Transverse colon (tissue), 4 donors: Measurements from ENCODE around the gene TCFL5. TPM values are rescaled to one million over a fixed set of nuclear protein-coding genes. Genes with fewer than 3 reads are reported as not detected.

Source experiments
- DNase-seq: peaks from one replicate; pipeline ENCODE4 v3.0.0-alpha.2; 2019
- H3K27ac ChIP-seq, 4 donors: fragments of 200-600 bp; sonication (generic); 2 replicates each; pipeline ENCODE4 v1.5.1; 2016 to 2018; ENCODE audit warnings: inconsistent platforms in 4 of 4
- H3K27me3 ChIP-seq: fragments of 200-600 bp; sonication (generic); 2 replicates; pipeline ENCODE4 v1.5.1; 2017; ENCODE audit warnings: inconsistent platforms
- H3K36me3 ChIP-seq, 4 donors: fragments of 200-600 bp; sonication (generic); 2 replicates each; pipeline ENCODE4 v1.5.1; 2017 to 2019; ENCODE audit warnings: inconsistent platforms in 4 of 4
- H3K4me1 ChIP-seq, 4 donors: fragments of 200-600 bp; sonication (generic); 2 replicates each; pipeline ENCODE4 v1.5.1; 2017 to 2020; ENCODE audit warnings: inconsistent platforms in 4 of 4
- H3K4me3 ChIP-seq, 4 donors: fragments of 200-600 bp; sonication (generic); 1 replicate in 1 of 4; 2 replicates in 3 of 4; pipeline versions ENCODE4 v1.5.1 to v1.6.1; 2017 to 2019; ENCODE audit warnings: inconsistent platforms in 4 of 4
- H3K9me3 ChIP-seq, 2 donors: fragments of 200-600 bp; sonication (generic); 2 replicates each; pipeline ENCODE4 v1.5.1; 2017 to 2019; ENCODE audit warnings: inconsistent platforms in 2 of 2
- CTCF ChIP-seq, 5 experiments: fragments of 200-600 bp in 3 of 5; fragments of 450-650 bp in 2 of 5; sonication (generic) in 3 of 5; IDR thresholded peaks; 1 replicate in 2 of 5; 2 replicates in 3 of 5; pipeline ENCODE4 v1.5.1; 2016 to 2017; ENCODE audit warnings: antibody characterized with exemption in 5 of 5, inconsistent platforms in 3 of 5, mild to moderate bottlenecking in 2 of 5, moderate library complexity in 1 of 5
- EP300 ChIP-seq: sonication (generic); formaldehyde crosslinking; IDR thresholded peaks from one replicate; pipeline ENCODE4 v1.6.1; 2017; ENCODE audit warnings: antibody characterized with exemption, low read depth
- POLR2A ChIP-seq: fragments of 450-650 bp; IDR thresholded peaks from one replicate; pipeline ENCODE4 v1.6.1; 2016; ENCODE audit warnings: antibody characterized with exemption, mild to moderate bottlenecking, moderate library complexity
- POLR2AphosphoS5 ChIP-seq, 3 donors: sonication (generic); formaldehyde crosslinking; IDR thresholded peaks; one replicate each; pipeline ENCODE4 v1.6.1; 2016; ENCODE audit warnings: antibody characterized with exemption in 3 of 3
- WGBS, 2 donors: methylation state at CpG; one replicate each; pipeline ENCODE4 v1.1.5; 2018; ENCODE audit warnings: low coverage in 1 of 2; 5-methylcytosine and 5-hydroxymethylcytosine counted together
- in situ Hi-C, 4 donors: fragments of 200-750 bp; cut with MboI; loops; one replicate each; pipeline versions ENCODE4 v1.15.0 to v1.15.1; 2017; ENCODE audit warnings: low sequenced_read_pairs in 3 of 4, low pct_ligation_motif_present in 1 of 4, low pct_unique_long_range_greater_than_20kb in 1 of 4
- intact Hi-C: fragments of 100-400 bp; cut with DNase I; formaldehyde crosslinking; loops from one replicate; pipeline ENCODE4 v1.15.1; 2023; ENCODE audit warnings: low total_unique reads
- total RNA-seq, 4 donors: library from RNA; depleted of rRNA; stranded (reverse); fragments of >200 nt; gene quantifications; one replicate each; pipeline ENCODE4 v1.1.0, GENCODE V29; 2016

Gene TCFL5
- total RNA-seq, 4 donors from 2014 or later: 5.2 to 19.9 (median 5.9) TPM

DNA sequence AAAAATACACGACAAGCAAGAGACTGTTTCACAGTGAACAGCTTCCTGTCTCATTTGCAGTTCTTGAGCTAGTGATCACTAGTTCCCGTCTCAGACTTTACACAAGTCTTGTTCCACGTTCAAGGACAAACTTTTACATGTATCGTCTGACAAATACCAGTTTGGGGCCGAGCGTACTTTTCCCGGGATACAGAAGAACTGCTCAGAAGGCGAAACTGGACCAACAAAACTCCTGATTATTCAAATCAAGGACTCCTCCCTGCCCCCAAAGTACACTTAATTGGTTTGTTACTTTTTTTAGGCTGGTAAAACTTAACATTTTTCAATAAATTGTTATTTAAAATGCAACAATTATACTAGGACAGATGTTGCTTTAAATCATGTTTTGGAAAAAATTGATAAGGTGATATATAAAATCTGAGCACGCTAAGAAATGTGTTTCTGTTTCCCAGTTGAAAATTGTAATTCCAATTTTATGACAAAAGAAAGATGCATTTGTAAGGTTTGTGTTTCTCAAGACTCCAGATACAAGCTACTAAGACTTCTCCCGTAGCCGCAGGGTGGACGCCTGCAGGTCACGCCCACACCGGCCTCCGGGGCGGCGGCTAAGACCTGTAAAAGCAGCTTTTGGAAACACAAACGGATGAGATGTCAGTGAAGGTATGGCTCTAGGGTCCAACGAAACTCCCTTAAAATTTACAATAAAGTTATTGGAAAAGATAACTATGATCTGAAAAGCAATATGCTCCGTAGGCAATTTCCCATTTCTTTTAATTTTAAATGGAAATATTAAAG is 16.8 kb upstream of the TCFL5 start:
- Histone ChIP-seq H3K9me3 (no peaks in the 10 kb centered on the region), H3K36me3 (peaks cover 0 to 13% (median 0%) of the 10 kb centered on the region in 4 donors), H3K4me1 (peaks cover 8 to 23% (median 10%) of the 10 kb centered on the region in 4 donors), H3K27ac (no peak overlapping the region), H3K4me3 (no peak overlapping the region), H3K27me3 (no peaks in the 10 kb centered on the region)
- WGBS, 2 donors: 88 to 90% methylated on average over 20 of the region's 20 CpGs
- no peak for TF ChIP-seq EP300
- no peak for TF ChIP-seq POLR2AphosphoS5 (IDR thresholded peaks at IDR 0.05)
- TF ChIP-seq CTCF (IDR thresholded peaks at IDR 0.05): no peak
- no peak for TF ChIP-seq POLR2A
- no peak for DNase-seq
- intact Hi-C loops (no loop called here), in situ Hi-C loops (loop anchor here in 2 of 4 donors (25.0 kb wide), 1 partner anchor 134 kb away; the partner anchor contains the start of gene BHLHE23 (in 2 of the 2))

DNA sequence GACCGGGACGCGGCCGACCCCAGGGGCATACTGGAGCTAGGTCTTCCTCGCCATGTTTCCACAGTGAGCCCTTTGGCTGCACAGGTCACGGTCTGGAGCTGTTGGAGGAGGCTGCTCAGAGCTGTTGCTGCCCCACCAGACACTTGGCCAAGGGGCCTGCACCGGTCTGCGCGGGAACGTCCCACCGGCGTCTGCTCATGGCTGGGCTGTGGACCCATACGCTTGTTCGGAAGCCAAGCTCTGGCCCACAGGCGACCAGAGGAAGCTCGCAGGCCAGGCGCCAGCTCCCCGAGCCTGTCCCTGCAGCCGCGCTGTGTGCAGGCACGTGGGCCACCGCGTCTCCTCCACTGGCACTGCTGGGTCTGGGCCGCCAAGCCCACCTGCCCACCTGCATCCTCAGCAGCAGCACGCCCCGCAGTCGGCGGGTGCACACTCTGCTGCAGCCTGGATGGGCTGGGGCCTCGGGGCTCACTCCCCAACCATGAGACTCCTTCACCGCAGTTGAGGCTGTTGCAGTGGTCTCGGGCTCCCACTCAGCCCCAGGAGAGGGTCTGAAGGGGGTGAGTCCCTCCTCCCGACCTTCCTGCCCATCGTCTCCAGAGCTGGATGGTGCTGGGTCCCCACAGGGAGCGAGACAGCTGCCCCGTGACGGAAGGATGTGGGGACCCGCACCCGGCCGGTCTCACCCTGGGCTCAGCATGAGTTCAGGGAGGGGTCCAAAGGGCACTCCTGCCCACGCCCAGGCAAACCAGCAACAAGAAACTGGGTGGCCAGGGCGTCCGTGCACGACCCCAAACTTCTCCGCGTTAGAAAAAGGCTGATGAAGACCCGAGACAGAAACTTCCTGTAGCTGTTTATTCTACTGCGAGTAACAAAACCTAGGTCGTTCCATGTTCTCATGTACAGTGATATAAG is 15.5 kb upstream of the TCFL5 start:
- DNase-seq: peak; percentile 50
- H3K36me3 ChIP-seq: peaks cover 0 to 13% (median 0%) of the 10 kb centered on the region in 4 donors
- in situ Hi-C loops: loop anchor here in 2 of 4 donors (25.0 kb wide), 1 partner anchor 135 kb away; the partner anchor contains the start of gene BHLHE23 (in 2 of the 2)
- intact Hi-C loops: no loop called here
- no peaks in the 10 kb centered on the region for H3K9me3 ChIP-seq
- H3K4me3 ChIP-seq: no peak overlapping the region
- H3K4me1 ChIP-seq: peaks cover 8 to 25% (median 10%) of the 10 kb centered on the region in 4 donors
- TF ChIP-seq CTCF (IDR thresholded peaks at IDR 0.05) (no peak), POLR2A (no peak), POLR2AphosphoS5 (IDR thresholded peaks at IDR 0.05) (no peak), EP300 (no peak)
- no peaks in the 10 kb centered on the region for H3K27me3 ChIP-seq
- peak overlapping the region; percentile 55 to 86 (median 72) for H3K27ac ChIP-seq
- 66 to 74% methylated on average over 6 to 40 of the region's 48 CpGs for WGBS, 2 donors

- intact Hi-C loops (no loop called here), in situ Hi-C loops (loop anchor here in 2 of 4 donors (25.0 kb wide), 1 partner anchor 136 kb away; the partner anchor contains the start of gene BHLHE23 (in 2 of the 2))
- 71 to 87% methylated on average over 3 to 13 of the region's 13 CpGs for WGBS, 2 donors
- no peak overlapping the region for H3K4me3 ChIP-seq
- no peaks in the 10 kb centered on the region for H3K9me3 ChIP-seq
- no peak for DNase-seq
- H3K4me1 ChIP-seq: peaks cover 8 to 25% (median 10%) of the 10 kb centered on the region in 4 donors
- H3K27ac ChIP-seq: peak overlapping the region; percentile 55 to 86 (median 72)
- TF ChIP-seq EP300 (no peak), POLR2A (no peak), CTCF (IDR thresholded peaks at IDR 0.05) (no peak), POLR2AphosphoS5 (IDR thresholded peaks at IDR 0.05) (no peak)
- no peaks in the 10 kb centered on the region for H3K27me3 ChIP-seq
- peaks cover 0 to 9% (median 0%) of the 10 kb centered on the region in 4 donors for H3K36me3 ChIP-seq
Observed at GRCh38 chr20:62876501-62876901, 14.9 kb upstream of the TCFL5 start.
